Ishikawa (cell line): Measurements from ENCODE around the gene SHMT2.

ENCODE experiments used
- CEBPB ChIP-seq: IDR thresholded peaks from 2 replicates; pipeline ENCODE4 v1.6.1; 2012
- EGR1 ChIP-seq: IDR thresholded peaks from 2 replicates; pipeline ENCODE4 v1.6.1; 2012
- EP300 ChIP-seq: IDR thresholded peaks from 2 replicates; pipeline ENCODE4 v1.6.1; 2012; ENCODE audit warnings: borderline replicate concordance
- FOXM1 ChIP-seq: IDR thresholded peaks from 2 replicates; pipeline ENCODE4 v1.6.1; 2012; ENCODE audit warnings: low read depth, borderline replicate concordance
- MAX ChIP-seq: IDR thresholded peaks from 2 replicates; pipeline ENCODE4 v1.6.1; 2012
- NFIC ChIP-seq: IDR thresholded peaks from 2 replicates; pipeline ENCODE4 v1.6.1; 2012
- RAD21 ChIP-seq: IDR thresholded peaks from 2 replicates; pipeline ENCODE4 v1.6.1; 2012; ENCODE audit warnings: low read depth
- REST ChIP-seq: IDR thresholded peaks from 2 replicates; pipeline ENCODE4 v1.6.1; 2012; ENCODE audit warnings: low read depth, mild to moderate bottlenecking
- TAF1 ChIP-seq: IDR thresholded peaks from 2 replicates; pipeline ENCODE4 v1.6.1; 2012; ENCODE audit warnings: low read depth, mild to moderate bottlenecking
- TEAD4 ChIP-seq: IDR thresholded peaks from 2 replicates; pipeline ENCODE4 v1.6.1; 2012
- USF1 ChIP-seq: IDR thresholded peaks from 2 replicates; pipeline ENCODE4 v1.6.1; 2012
- YY1 ChIP-seq: IDR thresholded peaks from 2 replicates; pipeline ENCODE4 v1.6.1; 2012; ENCODE audit warnings: low read depth
- ZBTB7A ChIP-seq: IDR thresholded peaks from 2 replicates; pipeline ENCODE4 v1.6.1; 2012; ENCODE audit warnings: low read depth

- TF ChIP-seq CEBPB (no peak), EGR1 (no peak), ZBTB7A (no peak), TEAD4 (no peak), TAF1 (no peak), EP300 (no peak), RAD21 (no peak), MAX (no peak), FOXM1 (no peak), REST (no peak), NFIC (no peak), YY1 (no peak), USF1 (no peak)
Observed at GRCh38 chr12:57260366-57260765, 30.9 kb downstream of the SHMT2 start.
